Uterus (tissue), 4 donors: Measurements from ENCODE around the gene EYA3. TPM values are rescaled to one million over a fixed set of nuclear protein-coding genes. Genes with fewer than 3 reads are reported as not detected.

ENCODE experiments used
- DNase-seq, 2 donors: peaks; one replicate each; pipeline ENCODE4 v3.0.0-alpha.2; 2019 to 2020
- H3K27ac ChIP-seq, 2 donors: fragments of 200-600 bp; sonication (generic); 1 replicate in 1 of 2; 2 replicates in 1 of 2; pipeline ENCODE4 v1.5.1; 2016 to 2018
- H3K27me3 ChIP-seq, 2 donors: fragments of 200-600 bp; sonication (generic); one replicate each; pipeline ENCODE4 v1.5.1; 2018 to 2019; ENCODE audit warnings: control low read depth in 1 of 2
- H3K36me3 ChIP-seq, 2 donors: fragments of 200-600 bp; sonication (generic); one replicate each; pipeline ENCODE4 v1.5.1; 2019; ENCODE audit warnings: control low read depth in 1 of 2
- H3K4me1 ChIP-seq, 2 donors: fragments of 200-600 bp; sonication (generic); one replicate each; pipeline ENCODE4 v1.5.1; 2018 to 2019; ENCODE audit warnings: control low read depth in 1 of 2
- H3K4me3 ChIP-seq, 2 donors: fragments of 200-600 bp; sonication (generic); 1 replicate in 1 of 2; 2 replicates in 1 of 2; pipeline ENCODE4 v1.5.1; 2018 to 2019; ENCODE audit warnings: mild to moderate bottlenecking in 1 of 2
- H3K9me3 ChIP-seq, 2 donors: fragments of 200-600 bp; sonication (generic); one replicate each; pipeline ENCODE4 v1.5.1; 2019; ENCODE audit warnings: control low read depth in 1 of 2
- CTCF ChIP-seq, 4 experiments: fragments of 200-600 bp in 2 of 4; fragments of 450-650 bp in 2 of 4; sonication (generic) in 2 of 4; IDR thresholded peaks; one replicate each; pipeline ENCODE4 v1.5.1; 2016 to 2019; ENCODE audit warnings: antibody characterized with exemption in 4 of 4, mild to moderate bottlenecking in 2 of 4, moderate library complexity in 1 of 4
- POLR2A ChIP-seq, 2 donors: fragments of 450-650 bp; IDR thresholded peaks; one replicate each; pipeline ENCODE4 v1.6.1; 2016; ENCODE audit warnings: antibody characterized with exemption in 2 of 2, mild to moderate bottlenecking in 1 of 2, moderate library complexity in 1 of 2
- intact Hi-C: fragments of 100-400 bp; cut with DNase I; formaldehyde crosslinking; loops from one replicate; pipeline ENCODE4 v1.15.1; 2023; ENCODE audit warnings: low total_unique reads
- total RNA-seq, 4 donors: library from RNA; depleted of rRNA in 3 of 4; stranded (reverse); fragments of >200 nt in 3 of 4; gene quantifications; one replicate each; pipeline versions ENCODE4 v1.1.0 to v1.2.4, GENCODE V29; 2014 to 2023
- donor health status: DM: yes; HTN: yes; CAD: no.

The EYA3 gene
- total RNA-seq, 4 donors from 2014 or later, result 7.2 to 30.4 (median 13.1) TPM

GRCh38 chr1:27959792-27960603 is 128.4 kb downstream of the EYA3 start, which contains the start of gene XKR8:
XKR8 (plus strand) TSS chr1:27959973; CDS start chr1:27960070, 97 bp downstream.
- peak; percentile 68 to 79 for DNase-seq
- no peaks in the 10 kb centered on the region for H3K4me1 ChIP-seq
- H3K27me3 ChIP-seq, result no peaks in the 10 kb centered on the region
- no peaks in the 10 kb centered on the region for H3K9me3 ChIP-seq
- TF ChIP-seq POLR2A (IDR thresholded peaks at IDR 0.05) (peak; percentile 39 to 68), CTCF (IDR thresholded peaks at IDR 0.05) (peak in 3 of 4 experiments; percentile 39 to 54 (median 45))
- H3K4me3 ChIP-seq, result peak within 1 kb of the TSS; percentile 52 to 67
- H3K36me3 ChIP-seq, result no peaks in the 10 kb centered on the region
- intact Hi-C loops, result no loop called here
- H3K27ac ChIP-seq, result peak within 1 kb of the TSS; percentile 93 to 98

GRCh38 chr1:27958513-27958912 is 129.9 kb downstream of the EYA3 start:
- TF ChIP-seq POLR2A (IDR thresholded peaks at IDR 0.05) (no peak), CTCF (IDR thresholded peaks at IDR 0.05) (no peak)
- H3K36me3 ChIP-seq, result no peaks in the 10 kb centered on the region
- intact Hi-C loops, result no loop called here
- no peaks in the 10 kb centered on the region for H3K27me3 ChIP-seq
- no peak overlapping the region for H3K4me3 ChIP-seq
- H3K4me1 ChIP-seq, result no peaks in the 10 kb centered on the region
- H3K27ac ChIP-seq, result no peak overlapping the region
- no peaks in the 10 kb centered on the region for H3K9me3 ChIP-seq
- peak in 1 of 2 donors; percentile 36 for DNase-seq

- intact Hi-C loops, result no loop called here
- H3K27ac ChIP-seq, result no peak overlapping the region
- H3K4me3 ChIP-seq, result no peak overlapping the region
- TF ChIP-seq CTCF (IDR thresholded peaks at IDR 0.05), result no peak
- TF ChIP-seq POLR2A (IDR thresholded peaks at IDR 0.05), result no peak
- no peaks in the 10 kb centered on the region for H3K27me3 ChIP-seq
- DNase-seq, result no peak
- H3K9me3 ChIP-seq, result no peaks in the 10 kb centered on the region
- no peaks in the 10 kb centered on the region for H3K36me3 ChIP-seq
- H3K4me1 ChIP-seq, result no peaks in the 10 kb centered on the region
Measured at GRCh38 chr1:27957655-27958054, 130.8 kb downstream of the EYA3 start.

GRCh38 chr1:27956761-27957160 is 131.6 kb downstream of the EYA3 start:
- no peak for DNase-seq
- Histone ChIP-seq H3K36me3 (no peaks in the 10 kb centered on the region), H3K4me3 (no peak overlapping the region), H3K9me3 (no peaks in the 10 kb centered on the region), H3K27me3 (no peaks in the 10 kb centered on the region), H3K27ac (no peak overlapping the region), H3K4me1 (no peaks in the 10 kb centered on the region)
- TF ChIP-seq CTCF (IDR thresholded peaks at IDR 0.05) (no peak), POLR2A (IDR thresholded peaks at IDR 0.05) (no peak)
- intact Hi-C loops, result no loop called here

- Histone ChIP-seq H3K27me3 (no peaks in the 10 kb centered on the region), H3K27ac (no peak overlapping the region), H3K4me3 (no peak overlapping the region), H3K9me3 (no peaks in the 10 kb centered on the region), H3K36me3 (no peaks in the 10 kb centered on the region), H3K4me1 (no peaks in the 10 kb centered on the region)
- intact Hi-C loops, result no loop called here
- TF ChIP-seq CTCF (IDR thresholded peaks at IDR 0.05), result no peak
- TF ChIP-seq POLR2A (IDR thresholded peaks at IDR 0.05), result no peak
- no peak for DNase-seq
Measured at GRCh38 chr1:27955076-27955475, 133.3 kb downstream of the EYA3 start.
